ENCODE results near the gene TULP4.

GRCh38 chr6:158279615-158280014 is 32.6 kb upstream of the TULP4 start:
- TF ChIP-seq, protein P1, sequence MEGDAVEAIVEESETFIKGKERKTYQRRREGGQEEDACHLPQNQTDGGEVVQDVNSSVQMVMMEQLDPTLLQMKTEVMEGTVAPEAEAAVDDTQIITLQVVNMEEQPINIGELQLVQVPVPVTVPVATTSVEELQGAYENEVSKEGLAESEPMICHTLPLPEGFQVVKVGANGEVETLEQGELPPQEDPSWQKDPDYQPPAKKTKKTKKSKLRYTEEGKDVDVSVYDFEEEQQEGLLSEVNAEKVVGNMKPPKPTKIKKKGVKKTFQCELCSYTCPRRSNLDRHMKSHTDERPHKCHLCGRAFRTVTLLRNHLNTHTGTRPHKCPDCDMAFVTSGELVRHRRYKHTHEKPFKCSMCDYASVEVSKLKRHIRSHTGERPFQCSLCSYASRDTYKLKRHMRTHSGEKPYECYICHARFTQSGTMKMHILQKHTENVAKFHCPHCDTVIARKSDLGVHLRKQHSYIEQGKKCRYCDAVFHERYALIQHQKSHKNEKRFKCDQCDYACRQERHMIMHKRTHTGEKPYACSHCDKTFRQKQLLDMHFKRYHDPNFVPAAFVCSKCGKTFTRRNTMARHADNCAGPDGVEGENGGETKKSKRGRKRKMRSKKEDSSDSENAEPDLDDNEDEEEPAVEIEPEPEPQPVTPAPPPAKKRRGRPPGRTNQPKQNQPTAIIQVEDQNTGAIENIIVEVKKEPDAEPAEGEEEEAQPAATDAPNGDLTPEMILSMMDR (conservative IDR thresholded peaks at IDR 0.05 in 1 of 2, IDR thresholded peaks at IDR 0.05 in 1 of 2; ENCODE audit: extremely low read depth in 1 of 2, insufficient read depth in 1 of 2, low read depth in 1 of 2, low read length in 2 of 2) = no peak
- no peak for TF ChIP-seq EZH2 (IDR thresholded peaks at IDR 0.05; ENCODE audit: borderline replicate concordance, low read length)
